Measurements from ENCODE around the gene RYR2. TPM values are rescaled to one million over a fixed set of nuclear protein-coding genes. Genes with fewer than 3 reads are reported as not detected.

The RYR2 gene
- total RNA-seq, 2 donors from 2014 or later = 14.2 to 17.1 TPM

DNA sequence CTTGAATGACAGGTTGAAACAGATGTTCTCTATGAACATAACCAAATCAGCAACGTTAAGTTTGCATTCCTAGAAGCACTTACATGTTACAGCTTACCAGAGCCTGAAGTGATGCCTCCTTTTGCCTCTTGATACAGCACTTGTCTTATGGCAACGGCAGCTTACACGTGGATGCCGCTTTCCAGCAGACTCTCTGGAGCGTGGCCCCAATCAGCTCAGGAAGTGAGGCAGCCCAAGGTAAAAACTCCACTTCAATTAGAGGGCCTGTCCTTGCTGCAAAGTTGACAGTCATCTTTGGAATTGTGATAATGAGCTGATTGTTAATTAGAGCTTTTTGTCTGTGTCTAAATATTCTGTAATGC is 345.1 kb downstream of the RYR2 start:
- DNase-seq (no peak), ATAC-seq (no peak)
- TF ChIP-seq CTCF (IDR thresholded peaks at IDR 0.05) = no peak
- TF ChIP-seq POLR2A (IDR thresholded peaks at IDR 0.05) = no peak
- H3K9me3 ChIP-seq = no peaks in the 10 kb centered on the region
- H3K36me3 ChIP-seq (replicated peaks in 1 of 2; ENCODE audit: insufficient read depth in 1 of 2, low read depth in 2 of 2) = no peaks in the 10 kb centered on the region
- no peak overlapping the region for H3K4me3 ChIP-seq
- no peaks in the 10 kb centered on the region for H3K4me1 ChIP-seq
- H3K27me3 ChIP-seq = no peaks in the 10 kb centered on the region
- no peak overlapping the region for H3K27ac ChIP-seq
- intact Hi-C loops (cut with DNase I) = no loop called here
- WGBS, 2 donors = 82 to 83% methylated on average over 5 of the region's 5 CpGs

- Histone ChIP-seq H3K27me3 (no peaks in the 10 kb centered on the region), H3K4me3 (no peak overlapping the region), H3K4me1 (no peaks in the 10 kb centered on the region), H3K27ac (no peak overlapping the region), H3K9me3 (no peaks in the 10 kb centered on the region), H3K36me3 (replicated peaks in 1 of 2; ENCODE audit: insufficient read depth in 1 of 2, low read depth in 2 of 2) (no peaks in the 10 kb centered on the region)
- ATAC-seq (no peak), DNase-seq (no peak)
- WGBS, 2 donors = 30 to 33% methylated on average over 3 of the region's 3 CpGs
- no peak for TF ChIP-seq POLR2A (IDR thresholded peaks at IDR 0.05)
- no peak for TF ChIP-seq CTCF (IDR thresholded peaks at IDR 0.05)
- intact Hi-C loops (cut with DNase I) = no loop called here
Observed at GRCh38 chr1:237390823-237391222, 348.8 kb downstream of the RYR2 start.

DNA sequence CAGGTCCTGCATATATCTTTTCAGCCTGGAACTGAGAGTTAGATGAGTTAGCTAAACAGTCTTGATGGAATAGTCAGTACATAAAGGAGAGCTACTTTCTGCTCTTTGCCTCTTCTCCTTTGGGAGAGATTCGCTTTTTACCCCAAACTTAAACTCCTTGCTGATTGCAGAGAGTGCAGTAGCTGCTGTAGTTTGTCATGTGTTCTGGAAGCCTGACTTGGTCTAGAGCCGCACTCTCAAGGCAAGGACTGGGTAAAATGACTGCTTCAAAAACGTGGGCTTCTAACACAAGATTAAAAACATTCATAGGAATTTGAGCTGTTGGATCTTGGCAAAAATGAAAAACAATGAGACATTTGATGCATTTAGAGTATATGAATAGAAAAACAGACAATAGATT is 351.6 kb downstream of the RYR2 start:
- ATAC-seq (no peak), DNase-seq (no peak)
- no peak overlapping the region for H3K27ac ChIP-seq
- no peak overlapping the region for H3K4me3 ChIP-seq
- H3K27me3 ChIP-seq = no peaks in the 10 kb centered on the region
- H3K4me1 ChIP-seq = no peaks in the 10 kb centered on the region
- intact Hi-C loops (cut with DNase I) = no loop called here
- no peaks in the 10 kb centered on the region for H3K36me3 ChIP-seq (replicated peaks in 1 of 2; ENCODE audit: insufficient read depth in 1 of 2, low read depth in 2 of 2)
- no peaks in the 10 kb centered on the region for H3K9me3 ChIP-seq
- TF ChIP-seq POLR2A (IDR thresholded peaks at IDR 0.05) (no peak), CTCF (IDR thresholded peaks at IDR 0.05) (no peak)
- 39 to 40% methylated on average over 3 of the region's 3 CpGs for WGBS, 2 donors

GRCh38 chr1:237394281-237394680 is 352.3 kb downstream of the RYR2 start:
- intact Hi-C loops (cut with DNase I) = no loop called here
- no peaks in the 10 kb centered on the region for H3K9me3 ChIP-seq
- DNase-seq (no peak), ATAC-seq (no peak)
- no peak overlapping the region for H3K4me3 ChIP-seq
- no peak overlapping the region for H3K27ac ChIP-seq
- H3K27me3 ChIP-seq = no peaks in the 10 kb centered on the region
- no peaks in the 10 kb centered on the region for H3K36me3 ChIP-seq (replicated peaks in 1 of 2; ENCODE audit: insufficient read depth in 1 of 2, low read depth in 2 of 2)
- no peaks in the 10 kb centered on the region for H3K4me1 ChIP-seq
- no peak for TF ChIP-seq POLR2A (IDR thresholded peaks at IDR 0.05)
- TF ChIP-seq CTCF (IDR thresholded peaks at IDR 0.05) = no peak
- 64 to 75% methylated on average over 2 of the region's 2 CpGs for WGBS, 2 donors

DNA sequence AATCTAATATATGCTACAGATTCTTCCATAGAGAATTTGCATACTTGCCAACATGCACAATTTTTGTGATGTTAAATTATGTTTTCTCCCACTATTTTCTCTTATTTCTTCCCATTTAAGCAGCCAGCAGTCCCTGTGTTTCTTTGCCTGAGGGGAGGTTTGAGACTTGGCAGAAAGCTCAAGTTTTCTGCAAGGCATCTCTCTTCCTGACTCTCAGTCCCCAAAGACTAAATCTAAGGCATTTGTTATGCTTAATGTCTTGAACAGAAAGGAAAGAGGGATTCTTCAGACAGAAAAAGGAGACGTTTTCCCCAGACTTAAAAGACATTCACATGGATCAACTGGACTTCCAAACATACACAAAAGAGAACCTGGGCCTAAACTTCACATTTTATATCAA is 354.4 kb downstream of the RYR2 start:
- TF ChIP-seq POLR2A (IDR thresholded peaks at IDR 0.05) = no peak
- TF ChIP-seq CTCF (IDR thresholded peaks at IDR 0.05) = no peak
- no peak for ATAC-seq
- Histone ChIP-seq H3K36me3 (replicated peaks in 1 of 2; ENCODE audit: insufficient read depth in 1 of 2, low read depth in 2 of 2) (no peaks in the 10 kb centered on the region), H3K27ac (no peak overlapping the region), H3K9me3 (no peaks in the 10 kb centered on the region), H3K4me1 (no peaks in the 10 kb centered on the region), H3K27me3 (no peaks in the 10 kb centered on the region), H3K4me3 (no peak overlapping the region)
- intact Hi-C loops (cut with DNase I) = no loop called here
- no peak for DNase-seq
- 0 to 17% methylated on average over 1 of the region's 1 CpG for WGBS, 2 donors
